Tibial nerve (tissue), 3 donors: ENCODE data around the gene SLC25A21.

Experiments used
- POLR2A ChIP-seq, 2 donors: fragments of 450-650 bp; IDR thresholded peaks; one replicate each; pipeline ENCODE4 v1.6.1; 2017; ENCODE audit warnings: antibody characterized with exemption in 2 of 2, mild to moderate bottlenecking in 2 of 2, moderate library complexity in 2 of 2
- TF ChIP-seq, protein P1 (sequence below), 5 experiments: fragments of 200-600 bp in 3 of 5; fragments of 450-650 bp in 2 of 5; sonication (generic) in 3 of 5; IDR thresholded peaks; one replicate each; pipeline ENCODE4 v1.5.1; 2016 to 2019; ENCODE audit warnings: antibody characterized with exemption in 5 of 5, mild to moderate bottlenecking in 3 of 5, moderate library complexity in 2 of 5

DNA sequence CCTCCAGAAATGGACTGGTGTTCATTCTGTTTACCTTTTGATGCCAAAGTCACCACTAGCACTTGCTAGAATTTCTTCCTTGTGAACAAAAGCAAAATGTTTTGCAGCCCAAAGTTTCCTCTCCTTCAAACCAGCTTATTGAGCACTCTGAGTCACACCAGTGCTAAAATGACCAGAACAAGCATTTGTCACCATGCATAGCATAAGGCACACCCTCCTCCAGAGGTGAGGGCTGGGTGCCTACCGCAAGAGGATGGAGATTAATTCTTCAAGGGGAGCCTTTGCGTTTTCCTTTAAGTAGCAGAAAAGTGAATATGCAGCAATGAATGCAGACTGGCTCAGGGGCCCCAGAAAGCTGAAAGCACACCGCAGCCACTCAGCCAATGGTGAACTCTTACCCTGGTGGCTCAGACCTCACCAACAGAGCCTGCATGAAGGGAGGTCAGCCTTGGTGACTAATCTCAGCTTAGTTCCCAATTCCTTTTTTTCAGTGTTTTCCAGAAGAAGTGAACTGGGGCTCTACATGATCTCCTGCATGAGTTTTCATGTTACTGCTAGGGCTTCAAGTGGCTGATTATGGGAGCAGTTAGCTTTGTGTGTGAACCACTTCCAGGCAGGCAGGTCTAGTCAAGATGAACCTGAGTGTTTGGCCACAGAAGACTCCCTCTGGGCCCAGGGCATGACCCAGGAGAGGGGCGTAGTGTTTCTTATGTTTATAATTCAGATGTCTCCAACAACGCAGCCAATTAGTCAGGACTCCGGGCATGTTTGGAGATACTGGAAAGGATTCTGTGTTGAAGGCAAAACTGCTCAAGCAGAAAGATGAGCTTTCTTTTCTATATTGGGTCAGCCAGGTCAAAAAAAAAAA lies 414.4 kb downstream of the SLC25A21 start:
- TF ChIP-seq POLR2A (IDR thresholded peaks at IDR 0.05): no peak
- TF ChIP-seq, protein P1, sequence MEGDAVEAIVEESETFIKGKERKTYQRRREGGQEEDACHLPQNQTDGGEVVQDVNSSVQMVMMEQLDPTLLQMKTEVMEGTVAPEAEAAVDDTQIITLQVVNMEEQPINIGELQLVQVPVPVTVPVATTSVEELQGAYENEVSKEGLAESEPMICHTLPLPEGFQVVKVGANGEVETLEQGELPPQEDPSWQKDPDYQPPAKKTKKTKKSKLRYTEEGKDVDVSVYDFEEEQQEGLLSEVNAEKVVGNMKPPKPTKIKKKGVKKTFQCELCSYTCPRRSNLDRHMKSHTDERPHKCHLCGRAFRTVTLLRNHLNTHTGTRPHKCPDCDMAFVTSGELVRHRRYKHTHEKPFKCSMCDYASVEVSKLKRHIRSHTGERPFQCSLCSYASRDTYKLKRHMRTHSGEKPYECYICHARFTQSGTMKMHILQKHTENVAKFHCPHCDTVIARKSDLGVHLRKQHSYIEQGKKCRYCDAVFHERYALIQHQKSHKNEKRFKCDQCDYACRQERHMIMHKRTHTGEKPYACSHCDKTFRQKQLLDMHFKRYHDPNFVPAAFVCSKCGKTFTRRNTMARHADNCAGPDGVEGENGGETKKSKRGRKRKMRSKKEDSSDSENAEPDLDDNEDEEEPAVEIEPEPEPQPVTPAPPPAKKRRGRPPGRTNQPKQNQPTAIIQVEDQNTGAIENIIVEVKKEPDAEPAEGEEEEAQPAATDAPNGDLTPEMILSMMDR (IDR thresholded peaks at IDR 0.05): no peak
